Right lobe of liver (tissue), 6 donors: ENCODE results near the gene NPEPL1. TPM values are rescaled to one million over a fixed set of nuclear protein-coding genes. Genes with fewer than 3 reads are reported as not detected.
A peak's percentile ranks its signal among the peaks of the same experiment; 100 is the strongest.

Source experiments
- ATAC-seq, 4 donors: fragments of 200-7000 bp; cut with Tn5 transposase; one replicate each; pipeline ENCODE4 v1.9.1; 2020; ENCODE audit warnings: mild to moderate bottlenecking in 4 of 4, moderate library complexity in 4 of 4
- DNase-seq, 3 donors: peaks; one replicate each; pipeline ENCODE4 v3.0.0-alpha.2; 2020
- H3K27ac ChIP-seq, 3 donors: fragments of 200-600 bp; one replicate each; pipeline ENCODE4 v1.8.0; 2022
- H3K27me3 ChIP-seq, 2 donors: fragments of 200-600 bp; one replicate each; pipeline ENCODE4 v1.8.0; 2022
- H3K36me3 ChIP-seq, 4 donors: fragments of 200-600 bp; sonication (generic) in 1 of 4; one replicate each; pipeline versions ENCODE4 v1.5.1 to v1.8.0; 2017 to 2022; ENCODE audit warnings: control low read depth in 1 of 4
- H3K4me1 ChIP-seq, 4 donors: fragments of 200-600 bp; sonication (generic) in 1 of 4; one replicate each; pipeline versions ENCODE4 v1.5.1 to v1.8.0; 2017 to 2022; ENCODE audit warnings: control low read depth in 1 of 4
- H3K4me3 ChIP-seq, 3 donors: fragments of 200-600 bp; one replicate each; pipeline ENCODE4 v1.8.0; 2022
- H3K9me3 ChIP-seq, 4 donors: fragments of 200-600 bp; sonication (generic) in 1 of 4; one replicate each; pipeline versions ENCODE4 v1.5.1 to v1.8.0; 2017 to 2022; ENCODE audit warnings: control low read depth in 1 of 4
- POLR2A ChIP-seq: fragments of 450-650 bp; IDR thresholded peaks from one replicate; pipeline ENCODE4 v1.6.1; 2017; ENCODE audit warnings: antibody characterized with exemption, mild to moderate bottlenecking
- WGBS: methylation state at CpG from one replicate; pipeline ENCODE4 v1.1.6; 2018; ENCODE audit warnings: low coverage, low lambda C conversion rate; ENCODE audit not compliant: insufficient coverage; ENCODE audit errors: missing lambda C conversion rate; 5-methylcytosine and 5-hydroxymethylcytosine counted together
- intact Hi-C, 2 donors: fragments of 100-400 bp; cut with DNase I; formaldehyde crosslinking; loops; one replicate each; pipeline versions ENCODE4 v1.11.2 to v1.14.1; 2022
- total RNA-seq, 6 experiments: library from RNA; depleted of rRNA in 2 of 6; stranded (reverse); fragments of >200 nt in 2 of 6; fragmentation: NEBNext Ultra II Directional in 3 of 6; extraction: Animal tissue kit (Norgen Biotek cat#: 25700) in 3 of 6; gene quantifications; one replicate each; pipeline versions ENCODE4 v1.1.0 to v1.2.4, GENCODE V29; 2016 to 2023
- TF ChIP-seq, protein P1 (sequence below), 4 donors: fragments of 200-600 bp in 3 of 4; fragments of 450-650 bp in 1 of 4; IDR thresholded peaks; one replicate each; pipeline versions ENCODE4 v1.5.1 to v1.8.0; 2016 to 2022; ENCODE audit warnings: antibody characterized with exemption in 4 of 4, mild to moderate bottlenecking in 2 of 4
- donor health status: DM: no; HTN: yes; CAD: no.
- donor health status: DM: no; HTN: no; CAD: no.
- donor health status: DM: no; HTN: no; CAD: no.
- donor health status: DM: no; HTN: yes; CAD: no.
- donor health status: DM: no; HTN: yes; CAD: no.

Gene NPEPL1
- total RNA-seq, 6 experiments from 2014 or later, result 7.7 to 13.9 (median 10.1) TPM

DNA sequence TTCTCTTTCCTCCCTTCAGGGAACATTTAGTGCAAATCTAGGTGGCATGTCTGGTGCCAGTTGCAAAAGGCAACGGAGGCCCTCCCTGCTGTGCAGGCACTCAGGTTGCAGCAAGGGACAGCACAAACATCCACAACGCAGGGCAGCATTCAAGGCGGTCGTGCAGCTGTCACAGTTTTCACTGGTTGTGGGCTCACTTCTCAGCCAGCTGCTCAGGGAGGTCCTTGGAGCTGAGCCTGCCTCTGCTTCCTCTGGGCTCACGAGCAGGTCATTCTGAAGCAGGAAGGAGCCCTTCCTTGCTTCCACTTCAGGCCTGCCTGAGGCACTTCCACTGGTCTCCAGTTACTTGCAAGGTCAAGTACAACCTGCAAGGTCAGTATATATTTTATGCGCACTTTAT lies 3.8 kb upstream of the NPEPL1 start:
- Histone ChIP-seq H3K27ac (no peak overlapping the region), H3K36me3 (no peaks in the 10 kb centered on the region), H3K27me3 (no peaks in the 10 kb centered on the region), H3K9me3 (no peaks in the 10 kb centered on the region), H3K4me3 (no peak overlapping the region), H3K4me1 (peaks cover 0 to 8% (median 3%) of the 10 kb centered on the region in 4 donors)
- peak in 3 of 4 donors; percentile 24 to 53 (median 36) for ATAC-seq
- DNase-seq, result no peak
- intact Hi-C loops, result no loop called here
- 65% methylated on average over 4 of the region's 6 CpGs for whole genome bisulfite sequencing
- no peak for TF ChIP-seq POLR2A
- TF ChIP-seq, protein P1, sequence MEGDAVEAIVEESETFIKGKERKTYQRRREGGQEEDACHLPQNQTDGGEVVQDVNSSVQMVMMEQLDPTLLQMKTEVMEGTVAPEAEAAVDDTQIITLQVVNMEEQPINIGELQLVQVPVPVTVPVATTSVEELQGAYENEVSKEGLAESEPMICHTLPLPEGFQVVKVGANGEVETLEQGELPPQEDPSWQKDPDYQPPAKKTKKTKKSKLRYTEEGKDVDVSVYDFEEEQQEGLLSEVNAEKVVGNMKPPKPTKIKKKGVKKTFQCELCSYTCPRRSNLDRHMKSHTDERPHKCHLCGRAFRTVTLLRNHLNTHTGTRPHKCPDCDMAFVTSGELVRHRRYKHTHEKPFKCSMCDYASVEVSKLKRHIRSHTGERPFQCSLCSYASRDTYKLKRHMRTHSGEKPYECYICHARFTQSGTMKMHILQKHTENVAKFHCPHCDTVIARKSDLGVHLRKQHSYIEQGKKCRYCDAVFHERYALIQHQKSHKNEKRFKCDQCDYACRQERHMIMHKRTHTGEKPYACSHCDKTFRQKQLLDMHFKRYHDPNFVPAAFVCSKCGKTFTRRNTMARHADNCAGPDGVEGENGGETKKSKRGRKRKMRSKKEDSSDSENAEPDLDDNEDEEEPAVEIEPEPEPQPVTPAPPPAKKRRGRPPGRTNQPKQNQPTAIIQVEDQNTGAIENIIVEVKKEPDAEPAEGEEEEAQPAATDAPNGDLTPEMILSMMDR (IDR thresholded peaks at IDR 0.05), result no peak

GRCh38 chr20:58690396-58691135 lies 2.0 kb upstream of the NPEPL1 start:
- H3K4me3 ChIP-seq, result no peak overlapping the region
- intact Hi-C loops, result no loop called here
- H3K36me3 ChIP-seq, result no peaks in the 10 kb centered on the region
- no peaks in the 10 kb centered on the region for H3K27me3 ChIP-seq
- no peaks in the 10 kb centered on the region for H3K9me3 ChIP-seq
- whole genome bisulfite sequencing, result 43% methylated on average over 7 of the region's 7 CpGs
- no peak overlapping the region for H3K27ac ChIP-seq
- TF ChIP-seq, protein P1 (IDR thresholded peaks at IDR 0.05), result no peak
- TF ChIP-seq POLR2A, result no peak
- ATAC-seq, result no peak
- peaks cover 0 to 13% (median 3%) of the 10 kb centered on the region in 4 donors for H3K4me1 ChIP-seq
- DNase-seq, result no peak

GRCh38 chr20:58691773-58692578 lies 624 bp upstream of the NPEPL1 start:
- H3K4me1 ChIP-seq, result peaks cover 0 to 13% (median 3%) of the 10 kb centered on the region in 4 donors
- peaks cover 0 to 3% (median under 1%) of the 10 kb centered on the region in 4 donors for H3K36me3 ChIP-seq
- no peaks in the 10 kb centered on the region for H3K27me3 ChIP-seq
- DNase-seq (peak; percentile 67 to 80 (median 77)), ATAC-seq (peak; percentile 57 to 70 (median 65))
- WGBS, result 42% methylated on average over 6 of the region's 31 CpGs
- intact Hi-C loops, result no loop called here
- no peaks in the 10 kb centered on the region for H3K9me3 ChIP-seq
- peak overlapping the region in 1 of 3 donors; percentile 10 for H3K4me3 ChIP-seq
- TF ChIP-seq, protein P1 (IDR thresholded peaks at IDR 0.05), result no peak
- TF ChIP-seq POLR2A, result no peak
- peak overlapping the region; percentile 82 to 93 (median 89) for H3K27ac ChIP-seq

DNA sequence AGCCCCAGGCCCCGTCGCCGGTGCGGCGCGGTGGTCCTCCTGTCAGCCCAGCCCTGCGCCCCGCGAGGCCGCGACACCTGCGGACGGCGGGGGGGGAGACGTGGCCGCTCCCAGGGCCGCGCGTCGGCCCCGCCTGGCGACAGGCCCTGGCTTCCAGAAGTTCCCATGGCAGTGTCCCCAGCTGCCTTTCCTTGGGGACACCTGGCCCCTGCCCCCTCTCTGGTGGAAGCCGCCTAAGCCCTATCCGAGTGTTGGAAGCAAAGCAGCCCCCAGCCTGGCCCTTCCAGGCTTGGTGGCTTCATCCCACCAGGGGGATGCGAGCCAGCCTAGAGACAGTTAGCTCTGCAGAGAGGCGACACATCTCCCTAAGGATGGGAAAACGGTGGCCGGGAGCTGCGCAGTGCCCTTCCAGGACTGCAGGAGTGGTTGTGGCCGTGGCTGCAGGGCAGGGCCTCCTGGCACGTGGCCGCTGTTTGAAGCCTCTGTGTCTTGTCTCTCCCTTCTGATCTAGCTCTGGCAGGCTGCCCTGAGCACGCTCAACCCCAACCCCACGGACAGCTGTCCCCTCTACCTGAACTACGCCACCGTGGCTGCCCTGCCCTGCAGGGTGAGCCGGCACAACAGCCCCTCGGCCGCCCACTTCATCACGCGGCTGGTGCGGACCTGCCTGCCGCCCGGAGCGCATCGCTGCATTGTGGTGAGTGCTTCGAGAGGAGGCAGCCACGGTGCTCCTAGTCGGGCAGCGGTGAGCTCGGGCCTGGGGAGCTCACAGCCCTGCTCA lies 816 bp downstream of the NPEPL1 start:
- Histone ChIP-seq H3K4me3 (peak overlapping the region; percentile 52 to 65 (median 53)), H3K9me3 (no peaks in the 10 kb centered on the region), H3K27ac (peak overlapping the region; percentile 26 to 59 (median 57)), H3K36me3 (peaks cover 0 to 3% (median under 1%) of the 10 kb centered on the region in 4 donors), H3K4me1 (peaks cover 0 to 13% (median 3%) of the 10 kb centered on the region in 4 donors), H3K27me3 (no peaks in the 10 kb centered on the region)
- intact Hi-C loops, result no loop called here
- DNase-seq (no peak), ATAC-seq (peak; percentile 2 to 36 (median 12))
- WGBS, result 83% methylated on average over 17 of the region's 51 CpGs
- TF ChIP-seq POLR2A, result no peak
- TF ChIP-seq, protein P1 (IDR thresholded peaks at IDR 0.05), result no peak
